Measurements from ENCODE around the gene ZNF662. TPM values are rescaled to one million over a fixed set of nuclear protein-coding genes. Genes with fewer than 3 reads are reported as not detected.

The ZNF662 gene
- total RNA-seq, 2 experiments from 2014 or later, result 1.1 to 1.3 TPM

DNA sequence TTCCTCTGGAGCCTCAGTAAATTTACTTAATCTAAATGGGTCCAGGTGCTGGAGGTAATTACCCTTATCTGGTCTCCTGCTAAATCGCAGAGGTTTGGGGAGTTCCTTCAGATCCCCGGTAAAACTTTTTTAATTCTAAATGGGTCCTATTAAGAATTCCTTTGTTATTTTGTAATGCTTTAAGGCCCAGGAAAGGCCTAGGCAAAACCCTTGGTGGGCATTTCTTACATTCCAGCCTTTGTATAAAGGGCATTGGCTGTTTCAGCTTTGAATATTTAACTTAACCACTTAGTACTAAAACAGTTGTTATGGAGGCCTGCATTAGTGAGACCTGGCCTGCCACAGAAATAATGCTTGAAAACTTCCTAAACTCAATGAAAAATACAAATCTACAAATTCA lies 14.9 kb upstream of the ZNF662 start:
- DNase-seq (no peak), ATAC-seq (no peak)
- no peak overlapping the region for H3K27ac Mint-ChIP-seq
- no peaks in the 10 kb centered on the region for H3K4me1 Mint-ChIP-seq
- ChIA-PET POLR2A (interaction anchor here (0.7 kb wide), 1 partner anchor 40 kb away, joined by 3 read pairs; no protein-coding TSS in a partner anchor), CTCF (no interaction called here)
- intact Hi-C loops (cut with DNase I, micrococcal nuclease), result no loop called here
- no peaks in the 10 kb centered on the region for H3K9me3 Mint-ChIP-seq (ENCODE audit: low read depth)
- H3K36me3 Mint-ChIP-seq (ENCODE audit: low read depth), result no peaks in the 10 kb centered on the region
- peaks cover 6% of the 10 kb centered on the region for H3K27me3 Mint-ChIP-seq
- no peak overlapping the region for H3K4me3 Mint-ChIP-seq

DNA sequence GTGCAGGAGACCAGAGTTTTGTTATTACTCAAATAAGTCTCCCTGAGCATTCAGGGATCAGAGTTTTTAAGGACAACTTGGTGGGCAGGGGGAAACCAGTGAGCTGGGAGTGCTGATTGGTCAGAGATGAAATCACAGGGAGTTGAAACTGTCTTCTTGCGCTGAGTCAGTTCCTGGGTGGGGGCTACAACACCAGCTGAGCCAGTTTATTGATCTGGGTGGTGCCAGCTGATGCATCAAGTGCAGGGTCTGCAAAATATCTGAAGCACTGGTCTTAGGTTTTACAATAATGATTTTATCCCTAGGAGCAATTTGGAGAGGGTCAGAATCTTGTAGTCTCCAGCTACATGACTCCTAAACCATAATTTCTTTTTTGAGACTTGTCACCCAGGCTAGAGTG lies 13.8 kb upstream of the ZNF662 start:
- Mint-ChIP-seq H3K4me1 (no peaks in the 10 kb centered on the region), H3K36me3 (ENCODE audit: low read depth) (no peaks in the 10 kb centered on the region), H3K9me3 (ENCODE audit: low read depth) (no peaks in the 10 kb centered on the region), H3K27me3 (peaks cover 6% of the 10 kb centered on the region), H3K27ac (no peak overlapping the region), H3K4me3 (no peak overlapping the region)
- ChIA-PET CTCF (interaction anchor here (0.6 to 1.7 kb wide), 2 partner anchors 61 to 339 kb away, joined by 4 to 5 read pairs; no protein-coding TSS in a partner anchor), POLR2A (no interaction called here)
- no peak for DNase-seq
- intact Hi-C loops (cut with DNase I, micrococcal nuclease), result no loop called here
- no peak for ATAC-seq

- ATAC-seq (no peak), DNase-seq (no peak)
- Mint-ChIP-seq H3K4me3 (no peak overlapping the region), H3K9me3 (ENCODE audit: low read depth) (no peaks in the 10 kb centered on the region), H3K36me3 (ENCODE audit: low read depth) (no peaks in the 10 kb centered on the region), H3K27me3 (peaks cover 3% of the 10 kb centered on the region), H3K27ac (no peak overlapping the region), H3K4me1 (no peaks in the 10 kb centered on the region)
- CTCF ChIA-PET, result interaction anchor here (1.7 kb wide), 1 partner anchor 62 kb away, joined by 4 read pairs; no protein-coding TSS in a partner anchor
- intact Hi-C loops (cut with DNase I, micrococcal nuclease), result no loop called here
- POLR2A ChIA-PET, result interaction anchor here (0.6 kb wide), 1 partner anchor 391 kb away, joined by 3 read pairs; the partner anchor contains the start of gene VIPR1
Measured at GRCh38 chr3:42892807-42893206, 13.1 kb upstream of the ZNF662 start.

DNA sequence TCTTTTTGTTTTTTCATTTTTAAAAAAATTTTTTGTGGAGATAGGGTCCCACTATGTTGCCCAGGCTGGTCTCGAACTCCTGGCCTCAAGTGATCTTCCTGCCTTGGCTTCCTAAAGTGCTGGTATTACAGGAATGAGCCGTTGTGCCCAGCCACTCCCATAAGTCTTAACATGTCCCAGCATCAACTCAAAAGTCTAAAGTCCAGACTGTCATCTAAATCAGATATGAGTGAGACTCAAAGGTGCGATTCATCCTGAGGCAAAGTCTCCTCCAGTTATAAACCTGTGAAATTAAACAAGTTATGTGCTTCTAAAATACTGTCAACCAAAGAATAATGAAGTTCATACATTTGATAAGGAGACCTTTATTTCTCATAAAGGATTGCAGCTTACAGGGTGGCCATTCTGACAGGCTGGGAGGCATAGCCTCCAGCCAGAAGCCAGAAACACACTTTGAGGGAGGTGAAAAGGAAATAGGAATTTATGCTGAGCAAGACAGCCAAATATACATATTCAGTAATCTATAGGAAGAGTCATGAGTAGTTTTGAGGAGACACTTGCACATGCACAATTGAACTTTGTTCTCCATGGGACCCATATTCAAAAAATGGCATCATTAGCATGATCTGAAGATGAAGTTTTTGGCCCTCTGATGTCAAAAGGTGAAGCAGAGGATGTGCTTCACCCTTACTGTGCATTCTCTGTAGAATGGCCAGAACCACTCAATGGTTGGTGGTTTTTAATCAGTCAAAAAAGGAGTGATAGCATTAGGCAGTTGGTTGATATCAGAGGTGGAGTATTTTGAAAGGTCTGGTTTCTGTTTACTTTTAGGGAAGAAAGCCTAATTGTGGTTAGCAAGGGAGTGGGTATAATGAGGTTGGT lies 11.0 kb upstream of the ZNF662 start:
- Mint-ChIP-seq H3K27ac (peak overlapping the region; percentile 15), H3K9me3 (ENCODE audit: low read depth) (no peaks in the 10 kb centered on the region), H3K27me3 (no peaks in the 10 kb centered on the region), H3K4me3 (no peak overlapping the region), H3K36me3 (ENCODE audit: low read depth) (no peaks in the 10 kb centered on the region), H3K4me1 (no peaks in the 10 kb centered on the region)
- POLR2A ChIA-PET, result no interaction called here
- no peak for ATAC-seq
- intact Hi-C loops (cut with DNase I, micrococcal nuclease), result no loop called here
- CTCF ChIA-PET, result no interaction called here
- DNase-seq, result no peak

GRCh38 chr3:42895580-42895868 lies 10.4 kb upstream of the ZNF662 start:
- intact Hi-C loops (cut with DNase I, micrococcal nuclease), result no loop called here
- H3K36me3 Mint-ChIP-seq (ENCODE audit: low read depth), result no peaks in the 10 kb centered on the region
- POLR2A ChIA-PET, result no interaction called here
- H3K4me3 Mint-ChIP-seq, result no peak overlapping the region
- no peak overlapping the region for H3K27ac Mint-ChIP-seq
- CTCF ChIA-PET, result no interaction called here
- DNase-seq (no peak), ATAC-seq (no peak)
- H3K4me1 Mint-ChIP-seq, result no peaks in the 10 kb centered on the region
- H3K9me3 Mint-ChIP-seq (ENCODE audit: low read depth), result no peaks in the 10 kb centered on the region
- peaks cover under 1% of the 10 kb centered on the region for H3K27me3 Mint-ChIP-seq

DNA sequence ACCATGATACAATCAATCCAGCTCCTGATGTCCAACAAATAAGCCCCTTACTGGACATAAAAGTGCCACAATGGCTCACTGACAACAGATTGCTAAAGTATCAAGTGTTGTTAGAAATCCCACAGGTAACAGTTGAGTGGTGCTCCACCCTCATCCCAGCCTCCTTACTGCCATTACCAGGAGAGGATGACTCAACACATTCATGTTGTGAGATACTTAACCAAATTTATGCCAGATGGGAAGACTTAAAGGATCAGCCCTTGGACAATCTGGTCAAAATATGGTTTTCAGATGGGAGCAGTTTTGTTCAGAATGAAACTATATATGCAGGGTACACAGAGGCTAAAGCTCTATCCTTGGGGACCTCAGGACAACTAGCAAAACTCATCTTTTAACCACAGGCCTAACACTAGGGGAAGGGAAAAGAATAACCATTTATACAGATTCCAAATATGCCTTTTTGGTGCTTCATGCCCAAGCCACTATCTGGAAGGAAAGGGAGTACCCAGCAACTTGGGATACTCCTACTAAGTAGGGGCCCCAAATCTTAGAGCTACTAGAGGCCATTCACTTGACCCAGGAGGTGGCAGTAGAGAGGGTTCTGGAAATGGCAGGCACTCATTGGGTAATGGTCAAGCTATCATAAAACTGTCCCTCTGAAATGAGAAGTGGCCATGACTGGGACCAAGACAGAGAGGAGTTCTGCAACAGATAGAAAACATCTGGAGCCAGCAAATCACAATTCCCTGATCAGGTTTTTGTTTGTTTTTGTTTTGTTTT lies 6.9 kb upstream of the ZNF662 start:
- no peak for DNase-seq
- Mint-ChIP-seq H3K36me3 (ENCODE audit: low read depth) (no peaks in the 10 kb centered on the region), H3K27ac (no peak overlapping the region), H3K4me3 (no peak overlapping the region), H3K27me3 (peaks cover 7% of the 10 kb centered on the region), H3K4me1 (peaks cover 8% of the 10 kb centered on the region), H3K9me3 (ENCODE audit: low read depth) (peaks cover 4% of the 10 kb centered on the region)
- intact Hi-C loops (cut with DNase I, micrococcal nuclease), result no loop called here
- ChIA-PET CTCF (interaction anchor here (1.1 kb wide), 1 partner anchor 10 kb away, joined by 3 read pairs; no protein-coding TSS in a partner anchor), POLR2A (no interaction called here)
- ATAC-seq, result no peak

DNA sequence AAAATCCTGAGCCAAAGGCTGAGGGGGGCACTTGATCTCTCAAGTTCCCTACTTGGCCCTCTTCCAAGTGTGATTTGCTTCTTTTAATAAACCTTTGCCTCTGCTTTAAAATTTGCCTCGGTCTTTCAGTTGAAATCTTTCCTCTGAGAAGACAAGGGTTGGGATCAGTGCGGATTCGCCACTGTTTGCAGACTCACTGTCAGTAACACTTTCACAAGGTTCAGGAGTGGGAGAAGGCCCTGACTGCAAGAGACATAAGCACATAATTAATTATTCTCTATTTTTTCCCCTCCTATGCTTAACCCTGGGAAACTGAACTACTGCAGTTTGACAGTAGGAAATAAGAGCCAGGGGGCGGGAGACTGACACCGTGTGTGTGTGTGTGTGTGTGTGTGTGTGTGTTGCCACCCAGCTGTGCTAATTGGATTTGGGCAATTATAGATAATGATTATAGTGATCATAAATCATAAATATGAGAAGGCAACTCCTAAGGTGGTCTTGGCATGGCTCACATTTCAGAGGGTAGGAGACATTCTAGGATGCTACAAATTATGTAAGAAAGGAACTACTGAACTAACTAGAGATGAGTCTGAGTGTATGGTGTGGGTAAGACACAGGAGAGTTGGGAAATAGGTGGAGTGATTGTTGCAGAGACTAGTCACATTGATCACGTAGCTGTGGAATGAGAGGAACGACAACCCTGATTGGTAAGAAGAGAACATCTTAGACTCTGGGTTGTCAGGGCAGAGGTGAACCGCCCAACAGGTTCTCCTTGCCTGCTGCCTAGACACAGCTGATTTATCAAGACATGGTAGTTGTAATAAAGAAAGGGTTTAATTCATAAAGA lies 5.5 kb upstream of the ZNF662 start:
- H3K4me1 Mint-ChIP-seq, result peaks cover 8% of the 10 kb centered on the region
- H3K9me3 Mint-ChIP-seq (ENCODE audit: low read depth), result peaks cover 7% of the 10 kb centered on the region
- intact Hi-C loops (cut with DNase I, micrococcal nuclease), result no loop called here
- ChIA-PET CTCF (no interaction called here), POLR2A (no interaction called here)
- H3K4me3 Mint-ChIP-seq, result no peak overlapping the region
- peaks cover 2% of the 10 kb centered on the region for H3K36me3 Mint-ChIP-seq (ENCODE audit: low read depth)
- ATAC-seq (no peak), DNase-seq (no peak)
- H3K27ac Mint-ChIP-seq, result no peak overlapping the region
- H3K27me3 Mint-ChIP-seq, result peaks cover 17% of the 10 kb centered on the region

DNA sequence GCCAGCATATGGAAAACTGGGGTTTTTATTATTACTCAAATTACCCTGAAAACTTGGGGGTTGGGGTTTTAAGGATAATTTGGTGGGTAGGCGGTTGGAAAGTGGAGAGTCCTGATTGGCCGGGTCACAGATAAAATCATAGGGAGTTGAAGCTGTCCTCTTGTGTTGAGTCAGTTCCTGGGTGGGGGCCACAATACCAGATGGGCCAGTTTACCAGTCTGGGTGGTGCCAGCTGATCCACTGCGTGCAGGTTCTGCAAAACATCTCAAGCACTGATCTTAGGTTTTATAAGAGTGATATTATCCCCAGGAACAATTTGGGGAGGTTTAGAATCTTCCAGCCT lies 4.9 kb upstream of the ZNF662 start:
- no peak overlapping the region for H3K27ac Mint-ChIP-seq
- ChIA-PET CTCF (no interaction called here), POLR2A (no interaction called here)
- no peak overlapping the region for H3K4me3 Mint-ChIP-seq
- peaks cover 20% of the 10 kb centered on the region for H3K27me3 Mint-ChIP-seq
- H3K9me3 Mint-ChIP-seq (ENCODE audit: low read depth), result peaks cover 7% of the 10 kb centered on the region
- ATAC-seq, result no peak
- DNase-seq, result no peak
- H3K4me1 Mint-ChIP-seq, result peaks cover 13% of the 10 kb centered on the region
- intact Hi-C loops (cut with DNase I, micrococcal nuclease), result no loop called here
- peaks cover 4% of the 10 kb centered on the region for H3K36me3 Mint-ChIP-seq (ENCODE audit: low read depth)

DNA sequence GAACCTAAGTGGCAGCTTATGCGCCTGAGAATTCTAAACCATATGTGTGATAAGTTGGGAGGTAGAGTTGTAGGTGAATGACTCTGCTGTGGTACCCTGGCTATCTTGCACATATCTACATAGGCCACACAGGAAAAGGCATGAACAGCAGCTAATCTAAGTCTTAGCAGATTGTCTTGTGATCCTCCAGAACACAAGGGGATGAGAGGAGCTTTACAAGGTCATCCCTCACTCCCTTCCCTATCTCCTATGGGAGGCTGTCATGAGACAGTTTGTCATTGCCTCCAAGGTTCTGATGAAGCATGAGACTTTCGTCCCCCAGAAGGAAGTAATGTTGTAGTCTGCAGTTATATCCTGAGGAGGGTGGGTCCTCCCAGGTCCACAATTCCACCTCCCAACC lies 3.7 kb upstream of the ZNF662 start:
- POLR2A ChIA-PET, result no interaction called here
- Mint-ChIP-seq H3K9me3 (ENCODE audit: low read depth) (peaks cover 7% of the 10 kb centered on the region), H3K27me3 (peaks cover 29% of the 10 kb centered on the region), H3K4me1 (peaks cover 17% of the 10 kb centered on the region), H3K36me3 (ENCODE audit: low read depth) (peaks cover 6% of the 10 kb centered on the region), H3K4me3 (no peak overlapping the region), H3K27ac (no peak overlapping the region)
- no peak for DNase-seq
- ATAC-seq, result no peak
- CTCF ChIA-PET, result interaction anchor here (0.8 kb wide), 1 partner anchor 153 kb away, joined by 4 read pairs; no protein-coding TSS in a partner anchor
- intact Hi-C loops (cut with DNase I, micrococcal nuclease), result no loop called here

GRCh38 chr3:42904076-42904475 lies 1.9 kb upstream of the ZNF662 start:
- Mint-ChIP-seq H3K4me1 (peaks cover 17% of the 10 kb centered on the region), H3K27me3 (peaks cover 29% of the 10 kb centered on the region), H3K4me3 (no peak overlapping the region), H3K9me3 (ENCODE audit: low read depth) (peaks cover 7% of the 10 kb centered on the region), H3K36me3 (ENCODE audit: low read depth) (peaks cover 10% of the 10 kb centered on the region), H3K27ac (no peak overlapping the region)
- POLR2A ChIA-PET, result no interaction called here
- ATAC-seq, result no peak
- CTCF ChIA-PET, result no interaction called here
- DNase-seq, result no peak
- intact Hi-C loops (cut with DNase I, micrococcal nuclease), result no loop called here

DNA sequence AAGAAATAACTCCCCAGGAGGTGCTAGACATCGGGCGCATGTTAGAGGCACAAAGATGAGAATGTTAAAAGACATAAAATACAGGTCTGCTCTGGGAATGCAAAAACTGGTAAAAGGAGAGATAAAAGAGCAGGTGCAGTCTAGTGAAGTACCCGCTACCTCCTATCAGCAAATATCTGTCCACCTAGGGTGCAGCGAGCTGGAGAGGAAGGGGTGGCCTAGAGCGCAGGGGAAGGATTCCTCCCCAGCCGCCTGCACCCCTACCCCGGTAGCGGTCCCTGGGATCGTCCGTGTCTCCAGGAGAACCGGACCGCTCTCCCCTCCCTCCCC lies 237 bp upstream of the ZNF662 start:
- intact Hi-C loops (cut with DNase I, micrococcal nuclease), result no loop called here
- CTCF ChIA-PET, result no interaction called here
- peaks cover 27% of the 10 kb centered on the region for H3K27me3 Mint-ChIP-seq
- H3K9me3 Mint-ChIP-seq (ENCODE audit: low read depth), result peaks cover 12% of the 10 kb centered on the region
- peaks cover 15% of the 10 kb centered on the region for H3K36me3 Mint-ChIP-seq (ENCODE audit: low read depth)
- POLR2A ChIA-PET, result no interaction called here
- H3K4me1 Mint-ChIP-seq, result peaks cover 16% of the 10 kb centered on the region
- peak; percentile 58 for ATAC-seq
- no peak for DNase-seq
- H3K4me3 Mint-ChIP-seq, result peak overlapping the region; percentile 56
- no peak overlapping the region for H3K27ac Mint-ChIP-seq

Data from activated CD4-positive, alpha-beta T cell treated with anti-CD3 and anti-CD28 coated beads for 36 hours (primary cell).